ENCODE measurements around the gene ATP13A4.

GRCh38 chr3:193357291-193357690 lies 197.4 kb downstream of the ATP13A4 start:
- no peak for TF ChIP-seq CTCF (optimal IDR thresholded peaks at IDR 0.05 in 1 of 3, IDR thresholded peaks at IDR 0.05 in 1 of 3, conservative IDR thresholded peaks at IDR 0.05 in 1 of 3; ENCODE audit: extremely low read depth in 1 of 3, insufficient read depth in 2 of 3, low read length in 3 of 3)
- no peak for TF ChIP-seq EZH2 (IDR thresholded peaks at IDR 0.05; ENCODE audit: low read length)

Data from keratinocyte (primary cell).